OCI-LY3 (cell line): ENCODE measurements around the gene COL9A2.

Experiments used
- EZH2phosphoT487 ChIP-seq: fragments of 200-600 bp; shearing (Covaris generic); IDR thresholded peaks from 2 replicates; pipeline ENCODE4 v1.6.1; 2018; ENCODE audit warnings: antibody characterized with exemption, mixed run types, low read depth
- TF ChIP-seq, protein P1 (sequence below): fragments of 200-600, 300-600 bp; sonication (generic); IDR thresholded peaks from 2 replicates; pipeline ENCODE4 v1.5.1; 2014; ENCODE audit warnings: antibody characterized with exemption, low read length, low read depth

DNA sequence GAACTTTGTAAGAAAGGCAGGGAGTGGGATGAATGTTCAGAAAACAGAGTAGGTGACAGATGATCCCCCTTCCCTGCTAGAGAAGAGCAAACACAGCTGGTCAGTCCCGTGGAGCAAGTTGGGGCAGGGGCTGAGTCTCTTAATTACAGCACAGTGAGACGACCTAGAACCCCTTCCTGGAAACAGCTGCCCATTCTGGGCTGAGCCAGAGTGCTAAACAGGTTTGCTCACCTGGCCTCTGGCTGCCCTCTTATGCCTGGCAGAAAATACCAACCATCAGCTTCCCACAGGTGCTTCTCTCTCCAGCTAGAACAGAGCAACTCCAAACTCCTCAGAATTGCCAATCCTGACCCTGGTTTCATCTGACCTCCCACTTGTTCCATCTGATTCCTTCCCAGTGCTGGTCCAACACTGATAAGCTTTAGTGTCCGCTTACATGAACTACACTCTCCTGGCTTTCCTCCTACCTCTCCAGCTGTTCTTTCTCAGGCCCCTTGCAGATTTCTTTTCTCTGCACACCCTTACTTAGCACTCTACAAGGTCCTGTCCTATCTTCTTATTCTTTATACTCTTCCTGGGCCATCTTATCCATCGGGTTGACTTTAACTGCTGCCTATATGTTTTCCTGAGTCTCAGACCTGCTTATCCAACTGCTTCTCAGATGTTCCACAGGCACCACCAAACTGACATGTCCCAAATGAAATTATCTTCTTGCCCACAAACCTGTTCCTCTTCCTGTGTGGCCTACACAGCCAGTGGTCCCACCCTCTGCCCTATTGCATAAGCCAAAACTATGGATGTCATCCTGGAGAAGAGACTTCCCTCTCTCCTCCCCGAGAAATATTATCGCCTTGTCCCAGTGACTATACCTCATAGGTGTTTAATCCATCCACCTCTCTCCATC lies 22.6 kb upstream of the COL9A2 start:
- TF ChIP-seq EZH2phosphoT487: no peak
- TF ChIP-seq, protein P1, sequence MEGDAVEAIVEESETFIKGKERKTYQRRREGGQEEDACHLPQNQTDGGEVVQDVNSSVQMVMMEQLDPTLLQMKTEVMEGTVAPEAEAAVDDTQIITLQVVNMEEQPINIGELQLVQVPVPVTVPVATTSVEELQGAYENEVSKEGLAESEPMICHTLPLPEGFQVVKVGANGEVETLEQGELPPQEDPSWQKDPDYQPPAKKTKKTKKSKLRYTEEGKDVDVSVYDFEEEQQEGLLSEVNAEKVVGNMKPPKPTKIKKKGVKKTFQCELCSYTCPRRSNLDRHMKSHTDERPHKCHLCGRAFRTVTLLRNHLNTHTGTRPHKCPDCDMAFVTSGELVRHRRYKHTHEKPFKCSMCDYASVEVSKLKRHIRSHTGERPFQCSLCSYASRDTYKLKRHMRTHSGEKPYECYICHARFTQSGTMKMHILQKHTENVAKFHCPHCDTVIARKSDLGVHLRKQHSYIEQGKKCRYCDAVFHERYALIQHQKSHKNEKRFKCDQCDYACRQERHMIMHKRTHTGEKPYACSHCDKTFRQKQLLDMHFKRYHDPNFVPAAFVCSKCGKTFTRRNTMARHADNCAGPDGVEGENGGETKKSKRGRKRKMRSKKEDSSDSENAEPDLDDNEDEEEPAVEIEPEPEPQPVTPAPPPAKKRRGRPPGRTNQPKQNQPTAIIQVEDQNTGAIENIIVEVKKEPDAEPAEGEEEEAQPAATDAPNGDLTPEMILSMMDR: no peak
